Measurements from ENCODE around the gene ATRX. TPM values are rescaled to one million over a fixed set of nuclear protein-coding genes. Genes with fewer than 3 reads are reported as not detected.
A peak's percentile ranks its signal among the peaks of the same experiment; 100 is the strongest.
"Not testable (repeated sequence)": the region's sequence is repeated elsewhere in the genome, so short reads cannot be mapped to it uniquely, and the experiment has no call there.

The ATRX gene
- polyA plus RNA-seq, 3 donors from 2014 or later: 13.2 to 79.8 (median 25.5) TPM

DNA sequence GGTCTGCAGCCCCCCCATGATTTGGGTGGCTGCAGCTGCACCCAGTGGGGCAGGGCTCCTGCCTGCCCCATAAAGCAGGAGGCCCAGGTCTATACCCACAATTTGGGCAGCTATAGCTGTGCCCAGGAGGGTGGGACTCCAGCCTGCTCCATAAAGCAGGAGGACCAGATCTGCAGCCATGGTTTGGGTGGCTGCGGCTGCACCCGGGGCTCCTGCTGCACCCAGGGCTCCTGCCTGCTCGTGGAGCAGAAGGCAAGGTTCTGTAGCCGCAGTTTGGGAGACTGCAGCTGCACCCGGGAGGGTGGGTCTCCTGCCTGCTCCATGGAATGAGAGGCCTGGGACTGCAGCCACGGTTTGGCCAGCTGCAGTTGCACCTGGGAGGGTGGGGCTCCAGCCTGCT, 81.1 kb downstream of the ATRX start:
- Mint-ChIP-seq H3K27me3 (ENCODE audit: low read depth in 3 of 3) (peaks cover 0 to 2% (median 2%) of the 10 kb centered on the region in 3 donors), H3K4me1 (peaks cover 7 to 19% of the 10 kb centered on the region in 2 donors), H3K4me3 (no peak overlapping the region), H3K9me3 (no peaks in the 10 kb centered on the region), H3K36me3 (peaks cover 0 to 3% (median 0%) of the 10 kb centered on the region in 3 donors), H3K27ac (no peak overlapping the region)
- DNase-seq: no peak

DNA sequence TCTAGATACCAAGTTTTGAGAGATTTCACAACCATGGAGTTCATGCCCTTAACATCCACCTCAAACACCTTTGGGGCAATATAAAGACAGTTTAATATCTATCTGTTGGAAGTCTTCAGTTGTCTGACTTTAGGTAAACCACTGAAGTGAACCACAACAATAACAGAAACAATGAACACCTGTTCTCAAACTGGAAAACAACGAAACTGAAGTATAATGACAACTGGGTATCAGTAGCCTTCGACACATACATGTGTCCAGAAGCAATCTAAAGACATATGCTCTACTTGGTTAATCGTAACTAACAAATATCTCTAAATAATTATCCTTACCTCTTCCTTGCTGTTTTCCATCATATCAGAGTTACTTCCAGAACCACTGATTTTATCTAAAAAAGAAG, 87.8 kb downstream of the ATRX start:
- no peak overlapping the region for H3K27ac Mint-ChIP-seq
- DNase-seq: no peak
- H3K9me3 Mint-ChIP-seq: no peaks in the 10 kb centered on the region
- no peak overlapping the region for H3K4me3 Mint-ChIP-seq
- H3K27me3 Mint-ChIP-seq (ENCODE audit: low read depth in 3 of 3): no peaks in the 10 kb centered on the region
- peaks cover 0 to 3% (median 0%) of the 10 kb centered on the region in 3 donors for H3K36me3 Mint-ChIP-seq
- peaks cover 13 to 41% of the 10 kb centered on the region in 2 donors for H3K4me1 Mint-ChIP-seq

DNA sequence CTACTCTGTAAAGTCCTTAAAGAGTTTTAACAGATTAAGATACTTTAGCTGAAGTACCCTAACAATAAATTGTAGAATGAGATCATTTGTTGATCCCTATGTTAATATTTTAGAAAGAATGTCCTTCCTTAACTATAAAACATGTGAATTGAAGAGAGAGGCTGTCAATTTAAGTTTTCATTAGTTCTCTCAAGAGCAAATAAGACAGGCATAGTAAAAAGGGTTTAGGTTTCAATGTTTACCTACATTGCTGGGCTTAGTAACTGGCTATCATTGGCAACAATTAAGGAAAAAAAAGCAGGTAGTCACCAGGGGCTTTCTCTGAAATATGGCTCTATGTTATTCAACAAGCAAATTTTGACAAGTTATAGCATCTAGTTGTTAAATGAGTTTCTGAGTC, 91.5 kb downstream of the ATRX start:
- H3K27me3 Mint-ChIP-seq (ENCODE audit: low read depth in 3 of 3): no peaks in the 10 kb centered on the region
- peaks cover 7 to 24% of the 10 kb centered on the region in 2 donors for H3K4me1 Mint-ChIP-seq
- peak overlapping the region in 1 of 6 donors; percentile 36 for H3K27ac Mint-ChIP-seq
- H3K4me3 Mint-ChIP-seq: no peak overlapping the region
- no peak for DNase-seq
- H3K9me3 Mint-ChIP-seq: no peaks in the 10 kb centered on the region
- peaks cover 0 to 3% (median 0%) of the 10 kb centered on the region in 3 donors for H3K36me3 Mint-ChIP-seq

DNA sequence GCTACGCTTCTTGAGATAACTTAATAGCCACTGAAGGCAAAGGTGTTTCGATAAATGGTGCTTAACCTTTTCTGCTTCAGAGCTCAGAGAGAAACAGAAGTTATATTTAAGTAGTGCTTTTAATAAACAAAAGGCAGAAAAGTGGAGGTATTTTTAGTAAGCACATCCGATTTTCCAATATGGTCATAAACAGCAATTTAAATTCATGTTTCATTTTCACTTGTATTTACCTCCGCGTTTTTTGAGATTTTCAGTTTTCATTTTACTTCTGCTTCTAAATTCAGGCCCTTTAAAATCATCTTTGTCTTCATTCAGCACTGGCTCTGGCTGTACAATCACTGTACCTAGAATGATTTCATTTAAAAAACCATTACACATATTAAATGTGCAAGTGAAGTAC, 92.4 kb downstream of the ATRX start:
- DNase-seq: no peak
- Mint-ChIP-seq H3K9me3 (no peaks in the 10 kb centered on the region), H3K36me3 (peaks cover 0 to 3% (median 0%) of the 10 kb centered on the region in 3 donors), H3K4me3 (peak overlapping the region in 1 of 5 donors; percentile 4), H3K27ac (peak overlapping the region in 4 of 6 donors; percentile 18 to 62 (median 26)), H3K4me1 (peaks cover 4 to 15% of the 10 kb centered on the region in 2 donors), H3K27me3 (ENCODE audit: low read depth in 3 of 3) (no peaks in the 10 kb centered on the region)

DNA sequence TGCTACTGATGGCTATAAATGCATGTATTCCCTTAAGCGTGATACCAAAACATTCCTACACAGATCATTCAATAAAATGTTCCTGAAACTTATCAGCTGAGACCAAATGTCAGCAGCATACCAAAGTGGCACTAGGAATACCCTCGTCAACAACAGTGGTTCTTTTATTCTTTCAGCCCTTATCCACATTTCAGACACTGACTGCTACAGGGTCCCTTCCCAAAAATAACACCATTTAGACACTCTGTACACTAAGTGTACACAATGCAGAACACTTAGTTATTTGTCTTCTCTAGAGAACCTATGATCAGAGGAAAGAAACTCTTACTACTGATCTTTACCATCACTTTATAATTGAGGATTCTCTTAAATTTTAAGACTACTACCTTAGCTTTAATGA, 94.1 kb downstream of the ATRX start:
- Mint-ChIP-seq H3K4me1 (peaks cover 4 to 12% of the 10 kb centered on the region in 2 donors), H3K9me3 (no peaks in the 10 kb centered on the region), H3K27me3 (ENCODE audit: low read depth in 3 of 3) (no peaks in the 10 kb centered on the region), H3K4me3 (no peak overlapping the region), H3K27ac (no peak overlapping the region), H3K36me3 (peaks cover 0 to 4% (median 3%) of the 10 kb centered on the region in 3 donors)
- no peak for DNase-seq

DNA sequence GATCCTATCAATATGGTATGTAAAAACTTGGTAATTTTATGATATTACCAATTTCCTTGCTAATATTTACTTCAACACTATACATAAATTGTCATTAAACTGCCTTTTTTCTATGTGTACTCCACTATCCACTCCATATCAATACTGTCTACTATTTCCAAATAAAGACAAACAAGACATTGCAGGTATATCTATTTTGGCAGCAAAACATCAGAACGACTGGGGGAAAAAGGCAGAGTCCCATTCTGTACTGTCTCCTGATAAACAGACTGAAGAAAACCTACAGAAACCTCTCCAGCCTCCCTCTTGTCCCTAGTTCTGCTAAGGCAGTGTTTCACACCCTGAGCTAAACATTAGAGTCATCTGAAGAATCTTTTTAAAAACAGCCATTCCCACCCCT, 96.6 kb downstream of the ATRX start:
- H3K27ac Mint-ChIP-seq: no peak overlapping the region
- H3K4me1 Mint-ChIP-seq: peaks cover under 1 to 7% of the 10 kb centered on the region in 2 donors
- no peak overlapping the region for H3K4me3 Mint-ChIP-seq
- no peaks in the 10 kb centered on the region for H3K9me3 Mint-ChIP-seq
- DNase-seq: no peak
- peaks cover 7 to 10% (median 7%) of the 10 kb centered on the region in 3 donors for H3K36me3 Mint-ChIP-seq
- no peaks in the 10 kb centered on the region for H3K27me3 Mint-ChIP-seq (ENCODE audit: low read depth in 3 of 3)

DNA sequence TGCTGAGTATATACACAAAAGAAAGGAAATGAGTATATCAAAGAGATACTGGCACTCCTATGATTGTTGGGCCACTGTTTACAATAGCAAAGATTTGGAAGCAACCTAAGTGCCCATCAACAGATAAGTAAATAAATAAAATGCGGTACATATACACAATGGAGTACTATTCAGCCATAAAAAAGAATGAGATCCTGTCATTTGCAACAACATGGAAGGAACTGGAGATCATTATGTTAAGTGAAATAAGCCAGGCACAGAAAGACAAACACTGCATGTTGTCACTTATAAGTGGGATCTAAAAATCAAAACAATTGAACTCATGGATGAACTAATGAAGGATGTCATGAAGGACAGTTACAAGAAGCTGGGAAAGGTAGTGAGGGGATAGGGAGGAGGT, 100.3 kb downstream of the ATRX start:
- not testable (repeated sequence) for H3K27ac Mint-ChIP-seq; H3K9me3 Mint-ChIP-seq; H3K27me3 Mint-ChIP-seq (ENCODE audit: low read depth in 3 of 3); H3K4me3 Mint-ChIP-seq; H3K4me1 Mint-ChIP-seq; DNase-seq
- peaks cover 13 to 23% (median 16%) of the 10 kb centered on the region in 3 donors for H3K36me3 Mint-ChIP-seq

DNA sequence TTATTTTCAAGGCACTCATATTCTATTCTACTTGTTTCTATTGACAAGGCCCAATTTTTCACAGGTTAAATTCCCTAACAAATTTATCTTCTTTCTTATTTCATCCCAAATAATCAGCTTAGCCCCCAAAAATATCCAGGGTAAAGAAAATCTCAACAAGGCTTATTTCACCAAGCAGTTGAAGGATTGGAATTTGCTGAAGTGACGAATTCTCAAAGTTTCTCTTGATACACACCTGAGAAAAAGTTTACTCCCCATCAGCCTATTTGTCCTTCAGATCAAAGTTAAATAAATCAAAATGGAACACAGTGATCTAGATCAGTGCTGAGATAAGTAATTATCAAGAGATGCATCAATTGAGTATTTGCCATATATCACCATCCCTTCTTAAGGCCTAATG, 106.9 kb downstream of the ATRX start:
- Mint-ChIP-seq H3K4me3 (no peak overlapping the region), H3K27ac (no peak overlapping the region), H3K36me3 (peaks cover 6 to 13% (median 8%) of the 10 kb centered on the region in 3 donors), H3K4me1 (no peaks in the 10 kb centered on the region), H3K9me3 (no peaks in the 10 kb centered on the region), H3K27me3 (ENCODE audit: low read depth in 3 of 3) (peaks cover 0 to 6% (median 0%) of the 10 kb centered on the region in 3 donors)
- no peak for DNase-seq

DNA sequence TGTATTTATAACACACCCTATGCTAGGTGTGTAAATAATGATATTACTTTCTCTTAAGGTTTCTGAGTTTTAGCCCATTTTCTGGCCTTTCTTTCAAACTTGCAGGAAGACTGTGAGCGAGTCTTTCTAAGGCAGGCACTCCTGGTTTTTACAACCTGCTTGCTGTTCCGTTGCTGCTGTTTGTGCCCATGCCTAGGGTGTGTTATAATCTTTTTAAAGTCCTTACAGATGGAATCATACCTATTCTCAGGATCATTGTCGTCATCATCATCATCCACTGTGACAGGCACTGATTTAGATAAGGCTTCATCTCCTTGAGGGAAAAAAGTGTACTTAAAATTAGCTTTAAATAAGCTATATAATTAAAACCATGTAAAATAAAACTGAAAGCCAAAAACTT, 110.0 kb downstream of the ATRX start:
- Mint-ChIP-seq H3K36me3 (no peaks in the 10 kb centered on the region), H3K27ac (no peak overlapping the region), H3K4me1 (no peaks in the 10 kb centered on the region), H3K9me3 (no peaks in the 10 kb centered on the region), H3K4me3 (no peak overlapping the region), H3K27me3 (ENCODE audit: low read depth in 3 of 3) (peaks cover 0 to 2% (median 0%) of the 10 kb centered on the region in 3 donors)
- no peak for DNase-seq

DNA sequence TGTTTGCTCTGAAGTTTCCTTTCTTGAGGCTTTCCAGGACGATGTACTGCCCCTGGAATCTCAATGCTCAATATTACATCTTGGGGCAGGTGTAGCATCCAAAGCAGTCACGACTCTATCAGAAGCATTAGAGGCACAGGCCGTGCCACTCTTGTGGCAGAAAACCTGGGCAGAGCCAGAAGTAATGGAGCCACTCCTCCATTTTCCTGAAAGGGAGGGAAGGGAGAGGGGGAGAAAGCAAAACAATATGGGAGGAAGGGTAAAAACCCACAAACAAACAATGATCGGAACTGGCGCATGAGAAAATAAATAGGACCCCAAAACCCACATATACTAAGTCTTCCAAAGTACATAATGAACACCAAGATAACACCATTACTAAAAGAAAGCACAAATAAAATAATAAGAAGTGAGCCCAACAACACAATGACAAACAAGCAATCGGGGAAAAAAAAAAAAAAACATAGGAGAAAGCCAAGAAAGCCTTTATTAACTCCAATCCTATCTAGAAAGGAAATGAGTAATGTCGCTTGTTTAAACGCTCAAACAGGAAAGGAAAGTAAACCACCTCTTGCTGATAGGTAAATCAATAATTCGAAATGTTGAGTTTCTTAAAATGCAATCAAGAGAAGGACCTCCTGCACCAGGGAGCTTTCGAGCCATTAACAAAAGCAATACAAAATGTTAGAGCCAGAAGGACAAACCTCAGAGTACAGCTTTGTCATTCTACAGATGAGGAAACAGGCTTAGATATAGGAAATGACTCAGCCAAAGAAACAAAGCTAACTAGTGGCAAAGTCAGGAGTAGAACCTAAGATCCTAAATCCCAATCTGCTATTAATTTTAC, 117.4 kb downstream of the ATRX start:
- Mint-ChIP-seq H3K36me3 (peaks cover 0 to 4% (median 0%) of the 10 kb centered on the region in 3 donors), H3K4me1 (peaks cover 0 to 7% of the 10 kb centered on the region in 2 donors), H3K27ac (peak overlapping the region in 1 of 6 donors; percentile 24)

DNA sequence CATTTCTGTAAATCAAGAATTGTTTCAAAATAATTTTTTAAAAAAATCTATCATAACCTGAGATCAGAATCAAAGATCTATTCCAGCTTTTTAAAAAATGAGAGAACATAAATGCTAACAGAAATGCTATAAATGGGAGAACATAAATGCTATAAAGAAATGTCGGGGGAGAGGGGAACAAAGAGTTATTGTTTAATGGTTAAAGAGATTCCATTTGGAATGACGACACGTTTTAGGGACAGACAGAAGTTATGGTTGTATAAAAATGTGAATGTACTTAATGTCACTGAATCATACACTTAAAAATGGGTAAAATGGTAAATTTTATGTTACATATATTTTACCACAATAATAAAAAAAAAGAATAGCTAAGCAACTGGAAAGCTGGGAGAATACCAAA, 127.1 kb downstream of the ATRX start:
- no peak for DNase-seq
- Mint-ChIP-seq H3K27ac (no peak overlapping the region), H3K4me3 (no peak overlapping the region), H3K4me1 (peaks cover 0 to 11% of the 10 kb centered on the region in 2 donors), H3K27me3 (ENCODE audit: low read depth in 3 of 3) (no peaks in the 10 kb centered on the region), H3K9me3 (no peaks in the 10 kb centered on the region), H3K36me3 (no peaks in the 10 kb centered on the region)

More for the DNA sequence above, 117.4 kb downstream of the ATRX start:
- DNase-seq: no peak
- H3K9me3 Mint-ChIP-seq: no peaks in the 10 kb centered on the region
- H3K4me3 Mint-ChIP-seq: no peak overlapping the region
- peaks cover 0 to 3% (median 2%) of the 10 kb centered on the region in 3 donors for H3K27me3 Mint-ChIP-seq (ENCODE audit: low read depth in 3 of 3)

DNA sequence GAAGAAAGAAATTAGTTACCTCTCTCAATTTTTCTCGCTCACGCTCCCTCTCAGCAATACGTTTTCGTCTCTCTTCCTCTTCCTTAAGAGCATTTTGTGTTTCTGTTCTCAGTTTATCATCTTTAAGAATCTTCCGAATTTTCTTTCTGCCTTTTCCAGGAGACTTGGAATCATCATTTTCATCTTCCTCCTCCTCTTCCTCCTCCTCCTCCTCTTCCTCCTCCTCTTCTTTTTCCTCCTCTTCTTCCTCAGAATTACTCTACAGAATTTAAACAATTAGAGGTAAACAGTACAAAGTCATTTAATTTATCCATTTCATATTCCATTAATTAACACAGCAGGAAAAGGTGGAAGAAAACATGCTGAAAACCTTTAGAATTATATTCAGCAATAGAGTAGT, 133.9 kb downstream of the ATRX start:
- H3K4me3 Mint-ChIP-seq: no peak overlapping the region
- peaks cover 4 to 6% (median 5%) of the 10 kb centered on the region in 3 donors for H3K36me3 Mint-ChIP-seq
- peaks cover 2 to 4% (median 3%) of the 10 kb centered on the region in 3 donors for H3K27me3 Mint-ChIP-seq (ENCODE audit: low read depth in 3 of 3)
- H3K27ac Mint-ChIP-seq: no peak overlapping the region
- peaks cover under 1 to 11% of the 10 kb centered on the region in 2 donors for H3K4me1 Mint-ChIP-seq
- no peak for DNase-seq
- H3K9me3 Mint-ChIP-seq: no peaks in the 10 kb centered on the region

DNA sequence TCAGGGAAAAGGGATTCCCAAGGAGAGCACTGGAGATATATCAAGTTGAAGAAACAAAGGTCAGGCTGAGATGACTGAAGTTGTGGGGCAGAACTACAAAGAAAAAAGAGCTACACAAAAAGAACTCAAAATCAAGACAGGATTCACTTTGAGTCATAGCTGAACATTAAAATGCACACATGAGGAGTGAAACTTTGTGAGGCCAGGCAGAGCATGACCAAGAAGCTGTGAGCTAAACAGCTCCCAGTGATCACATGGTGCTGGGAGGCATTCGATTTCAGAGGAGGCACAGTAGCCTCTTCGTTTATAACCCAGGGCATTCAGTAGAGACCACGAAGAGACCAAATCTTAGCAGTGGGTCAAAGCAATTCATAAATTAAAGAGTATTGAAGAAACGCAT, 145.3 kb downstream of the ATRX start:
- H3K36me3 Mint-ChIP-seq: peaks cover 9 to 18% (median 13%) of the 10 kb centered on the region in 3 donors

DNA sequence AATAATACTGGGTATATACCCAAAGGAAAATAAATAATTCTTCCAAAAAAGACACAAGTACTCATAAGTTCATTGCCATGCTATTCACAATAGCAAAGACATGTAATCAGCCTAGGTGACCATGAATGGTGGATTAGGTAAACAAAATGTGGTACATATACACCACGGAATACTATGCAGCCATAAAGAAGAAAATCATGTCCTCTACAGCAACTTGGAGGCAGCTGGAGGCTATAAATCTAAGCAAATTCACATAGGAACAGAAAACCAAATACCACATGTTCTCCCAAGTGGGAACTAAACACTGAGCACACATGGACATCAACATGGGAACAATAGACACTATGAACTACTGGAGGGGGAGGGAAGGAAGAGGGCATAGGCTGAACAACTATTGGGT, 146.2 kb downstream of the ATRX start:
- no peak for DNase-seq
- peaks cover 1 to 8% (median 2%) of the 10 kb centered on the region in 3 donors for H3K27me3 Mint-ChIP-seq (ENCODE audit: low read depth in 3 of 3)
- H3K4me1 Mint-ChIP-seq: no peaks in the 10 kb centered on the region
- H3K4me3 Mint-ChIP-seq: no peak overlapping the region
- H3K36me3 Mint-ChIP-seq: peaks cover 10 to 18% (median 12%) of the 10 kb centered on the region in 3 donors
- no peaks in the 10 kb centered on the region for H3K9me3 Mint-ChIP-seq
- peak overlapping the region in 1 of 6 donors; percentile 5 for H3K27ac Mint-ChIP-seq

More for the DNA sequence above, 145.3 kb downstream of the ATRX start:
- H3K9me3 Mint-ChIP-seq: no peaks in the 10 kb centered on the region
- peaks cover 0 to 2% of the 10 kb centered on the region in 2 donors for H3K4me1 Mint-ChIP-seq
- peaks cover 0 to 7% (median 1%) of the 10 kb centered on the region in 3 donors for H3K27me3 Mint-ChIP-seq (ENCODE audit: low read depth in 3 of 3)
- peak overlapping the region in 3 of 6 donors; percentile 3 to 19 (median 17) for H3K27ac Mint-ChIP-seq
- DNase-seq: no peak
- H3K4me3 Mint-ChIP-seq: no peak overlapping the region
